Upper lobe of left lung (tissue), 6 donors: Measurements from ENCODE around the gene IQSEC1. TPM values are rescaled to one million over a fixed set of nuclear protein-coding genes. Genes with fewer than 3 reads are reported as not detected.

Experiments used
- ATAC-seq, 2 donors: fragments of 200-7000 bp; cut with Tn5 transposase; one replicate each; pipeline ENCODE4 v1.9.1; 2022; ENCODE audit warnings: mild to moderate bottlenecking in 2 of 2, moderate library complexity in 2 of 2; ENCODE audit not compliant: low FRiP score in 2 of 2
- DNase-seq, 2 donors: peaks; one replicate each; pipeline ENCODE4 v3.0.0-alpha.2; 2019 to 2020
- H3K27ac ChIP-seq, 4 donors: fragments of 200-600 bp; sonication (generic); one replicate each; pipeline ENCODE4 v1.5.1; 2016 to 2019
- H3K27me3 ChIP-seq, 4 donors: fragments of 200-600 bp; sonication (generic); one replicate each; pipeline ENCODE4 v1.5.1; 2017 to 2019
- H3K36me3 ChIP-seq, 4 donors: fragments of 200-600 bp; sonication (generic); one replicate each; pipeline ENCODE4 v1.5.1; 2016 to 2019
- H3K4me1 ChIP-seq, 4 donors: fragments of 200-600 bp; sonication (generic); one replicate each; pipeline ENCODE4 v1.5.1; 2018 to 2019
- H3K4me3 ChIP-seq, 4 donors: fragments of 200-600 bp; sonication (generic); one replicate each; pipeline ENCODE4 v1.5.1; 2017 to 2019; ENCODE audit warnings: mild to moderate bottlenecking in 2 of 4, moderate library complexity in 1 of 4
- H3K9me3 ChIP-seq, 4 donors: fragments of 200-600 bp; sonication (generic); one replicate each; pipeline ENCODE4 v1.5.1; 2018 to 2019
- CTCF ChIP-seq, 6 experiments: fragments of 450-650 bp in 4 of 6; fragments of 200-600 bp in 2 of 6; sonication (generic) in 2 of 6; IDR thresholded peaks; one replicate each; pipeline ENCODE4 v1.5.1; 2016 to 2019; ENCODE audit warnings: antibody characterized with exemption in 6 of 6
- EP300 ChIP-seq, 4 donors: sonication (generic); formaldehyde crosslinking; IDR thresholded peaks; one replicate each; pipeline ENCODE4 v1.5.1; 2017; ENCODE audit warnings: antibody characterized with exemption in 4 of 4, control low read depth in 2 of 4
- POLR2A ChIP-seq, 4 donors: fragments of 450-650 bp; IDR thresholded peaks; one replicate each; pipeline ENCODE4 v1.5.1; 2016 to 2017; ENCODE audit warnings: antibody characterized with exemption in 4 of 4, mild to moderate bottlenecking in 2 of 4
- POLR2AphosphoS5 ChIP-seq, 2 donors: sonication (generic); formaldehyde crosslinking; IDR thresholded peaks; one replicate each; pipeline ENCODE4 v1.5.1; 2017; ENCODE audit warnings: antibody characterized with exemption in 2 of 2
- WGBS, 2 donors: methylation state at CpG; one replicate each; pipeline ENCODE4 v1.1.5; 2017 to 2018; 5-methylcytosine and 5-hydroxymethylcytosine counted together
- total RNA-seq, 6 donors: library from RNA; depleted of rRNA in 4 of 6; stranded (reverse); fragments of >200 nt in 4 of 6; gene quantifications; one replicate each; pipeline versions ENCODE4 v1.1.0 to v1.2.1, GENCODE V29; 2016 to 2021
- donor health status: DM: no; HTN: no; CAD: no; lungs with moderate emphysema.
- donor health status: DM: no; HTN: yes; CAD: no; lungs with severe emphysema.

The IQSEC1 gene
- total RNA-seq, 6 donors from 2014 or later = 51.1 to 105 (median 81.0) TPM

- H3K9me3 ChIP-seq = no peaks in the 10 kb centered on the region
- peak; percentile 74 to 88 for DNase-seq
- no peaks in the 10 kb centered on the region for H3K27me3 ChIP-seq
- peak; percentile 53 to 76 for TF ChIP-seq POLR2AphosphoS5 (IDR thresholded peaks at IDR 0.05)
- no peak for TF ChIP-seq CTCF (IDR thresholded peaks at IDR 0.05)
- TF ChIP-seq POLR2A (IDR thresholded peaks at IDR 0.05) = peak in 3 of 4 donors; percentile 4 to 89 (median 50)
- TF ChIP-seq EP300 (IDR thresholded peaks at IDR 0.05) = peak in 2 of 4 donors; percentile 28 to 74
- 51 to 63% methylated on average over 3 to 18 of the region's 18 CpGs for WGBS, 2 donors
- peaks cover 28 to 86% (median 56%) of the 10 kb centered on the region in 4 donors for H3K4me1 ChIP-seq
- H3K36me3 ChIP-seq = no peaks in the 10 kb centered on the region
- peak; percentile 41 to 52 for ATAC-seq
- peak overlapping the region in 3 of 4 donors; percentile 25 to 40 (median 39) for H3K4me3 ChIP-seq
- H3K27ac ChIP-seq = peak overlapping the region; percentile 93 to 96 (median 94)
Measured at GRCh38 chr3:13015286-13016082, 57.7 kb downstream of the IQSEC1 start.

GRCh38 chr3:13014755-13015285 is 58.4 kb downstream of the IQSEC1 start:
- DNase-seq (no peak), ATAC-seq (no peak)
- Histone ChIP-seq H3K4me1 (peaks cover 31 to 92% (median 62%) of the 10 kb centered on the region in 4 donors), H3K36me3 (no peaks in the 10 kb centered on the region), H3K27ac (peak overlapping the region; percentile 93 to 96 (median 94)), H3K4me3 (peak overlapping the region in 3 of 4 donors; percentile 25 to 40 (median 39)), H3K27me3 (no peaks in the 10 kb centered on the region), H3K9me3 (no peaks in the 10 kb centered on the region)
- 74 to 77% methylated on average over 5 to 6 of the region's 6 CpGs for WGBS, 2 donors
- TF ChIP-seq EP300 (IDR thresholded peaks at IDR 0.05) (no peak), POLR2A (IDR thresholded peaks at IDR 0.05) (no peak), POLR2AphosphoS5 (IDR thresholded peaks at IDR 0.05) (no peak), CTCF (IDR thresholded peaks at IDR 0.05) (no peak)

- peak in 1 of 4 donors; percentile 75 for TF ChIP-seq POLR2A (IDR thresholded peaks at IDR 0.05)
- no peak for TF ChIP-seq POLR2AphosphoS5 (IDR thresholded peaks at IDR 0.05)
- H3K27me3 ChIP-seq = no peaks in the 10 kb centered on the region
- no peaks in the 10 kb centered on the region for H3K9me3 ChIP-seq
- peak overlapping the region in 2 of 4 donors; percentile 39 to 40 for H3K4me3 ChIP-seq
- peak overlapping the region; percentile 93 to 96 (median 94) for H3K27ac ChIP-seq
- no peaks in the 10 kb centered on the region for H3K36me3 ChIP-seq
- ATAC-seq (no peak), DNase-seq (no peak)
- peaks cover 35 to 92% (median 68%) of the 10 kb centered on the region in 4 donors for H3K4me1 ChIP-seq
- 68 to 100% methylated on average over 1 to 6 of the region's 7 CpGs for WGBS, 2 donors
Measured at GRCh38 chr3:13013994-13014754, 59.1 kb downstream of the IQSEC1 start.

- H3K36me3 ChIP-seq = no peaks in the 10 kb centered on the region
- 86 to 92% methylated on average over 3 of the region's 3 CpGs for WGBS, 2 donors
- peak overlapping the region; percentile 93 to 96 (median 94) for H3K27ac ChIP-seq
- no peaks in the 10 kb centered on the region for H3K27me3 ChIP-seq
- H3K9me3 ChIP-seq = no peaks in the 10 kb centered on the region
- H3K4me3 ChIP-seq = peak overlapping the region in 1 of 4 donors; percentile 40
- TF ChIP-seq POLR2AphosphoS5 (IDR thresholded peaks at IDR 0.05) = no peak
- TF ChIP-seq EP300 (IDR thresholded peaks at IDR 0.05) = no peak
- DNase-seq (no peak), ATAC-seq (no peak)
- H3K4me1 ChIP-seq = peaks cover 41 to 92% (median 72%) of the 10 kb centered on the region in 4 donors
Measured at GRCh38 chr3:13013566-13013965, 59.7 kb downstream of the IQSEC1 start.

GRCh38 chr3:13013151-13013561 is 60.1 kb downstream of the IQSEC1 start:
- H3K27ac ChIP-seq = peak overlapping the region; percentile 93 to 96 (median 94)
- TF ChIP-seq CTCF (IDR thresholded peaks at IDR 0.05) = no peak
- no peak for TF ChIP-seq POLR2AphosphoS5 (IDR thresholded peaks at IDR 0.05)
- TF ChIP-seq EP300 (IDR thresholded peaks at IDR 0.05) = no peak
- no peak for TF ChIP-seq POLR2A (IDR thresholded peaks at IDR 0.05)
- H3K27me3 ChIP-seq = no peaks in the 10 kb centered on the region
- 71% methylated on average over 7 of the region's 7 CpGs; no CpG with 5 or more reads in 1 of the 2 donors for WGBS, 2 donors
- no peaks in the 10 kb centered on the region for H3K9me3 ChIP-seq
- H3K4me1 ChIP-seq = peaks cover 44 to 92% (median 73%) of the 10 kb centered on the region in 4 donors
- DNase-seq (no peak), ATAC-seq (no peak)
- peak overlapping the region in 1 of 4 donors; percentile 40 for H3K4me3 ChIP-seq
- no peaks in the 10 kb centered on the region for H3K36me3 ChIP-seq
